Left renal pelvis (tissue), 4 donors: ENCODE measurements around the gene ARL4D. TPM values are rescaled to one million over a fixed set of nuclear protein-coding genes. Genes with fewer than 3 reads are reported as not detected.
"Not testable (repeated sequence)": the region's sequence is repeated elsewhere in the genome, so short reads cannot be mapped to it uniquely, and the experiment has no call there.

Source experiments
- DNase-seq, 4 donors: peaks; one replicate each; pipeline ENCODE4 v3.0.0-alpha.2; 2013; ENCODE audit warnings: low read depth in 4 of 4, low spot score in 3 of 4
- polyA plus RNA-seq, 4 donors: library from polyadenylated mRNA; unstranded; fragments of 120-200 nt; gene quantifications; one replicate each; pipeline ENCODE4 v1.2.1, GENCODE V29; 2013; ENCODE audit not compliant: insufficient read length in 4 of 4

Gene ARL4D
- polyA plus RNA-seq, 4 donors, result 8.6 to 33.2 (median 11.2) TPM

DNA sequence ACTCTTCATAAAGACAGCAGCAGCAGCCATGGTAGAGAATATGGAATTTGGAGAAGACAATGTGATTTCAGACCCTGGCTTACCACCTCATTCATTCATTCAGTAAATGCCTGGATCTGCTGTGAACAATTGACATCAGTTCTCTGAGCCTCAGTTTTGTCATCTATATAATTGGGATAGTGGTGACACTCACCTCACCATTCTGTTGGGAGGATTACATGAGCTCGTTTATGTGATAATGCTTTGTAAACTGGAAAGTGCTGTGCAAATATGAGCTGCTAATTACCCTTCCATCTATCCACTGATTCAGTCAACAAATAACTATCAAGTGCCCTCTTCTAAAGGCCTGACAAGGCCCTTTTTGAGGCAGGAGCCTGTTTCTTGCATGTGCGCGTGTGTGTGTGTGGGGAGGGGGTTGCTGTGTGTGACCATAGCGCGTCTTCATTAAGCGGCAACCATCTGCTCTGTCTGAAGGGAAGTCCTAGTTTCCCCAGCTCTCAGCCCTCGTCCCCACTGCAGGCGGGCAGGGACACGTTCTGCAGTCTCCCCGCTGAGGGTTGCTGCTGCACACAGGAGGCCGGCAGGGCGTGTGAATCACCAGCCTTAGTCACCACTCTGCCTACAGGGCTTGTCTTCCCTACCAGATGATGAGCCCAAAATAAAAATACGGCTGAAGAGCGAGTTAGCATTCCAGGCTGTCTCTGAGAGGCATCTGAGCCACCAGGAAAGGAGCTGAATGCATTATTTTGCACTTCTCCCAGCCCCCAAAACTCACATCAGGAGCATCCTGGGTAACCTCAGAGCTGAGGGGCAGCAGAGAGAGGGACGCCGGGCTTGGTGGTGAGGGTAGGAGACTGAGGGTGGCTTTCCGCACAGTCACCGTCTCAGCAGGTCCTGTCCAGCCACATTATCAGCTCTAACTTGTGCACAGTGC lies 19.9 kb downstream of the ARL4D start:
- DNase-seq, result no peak

DNA sequence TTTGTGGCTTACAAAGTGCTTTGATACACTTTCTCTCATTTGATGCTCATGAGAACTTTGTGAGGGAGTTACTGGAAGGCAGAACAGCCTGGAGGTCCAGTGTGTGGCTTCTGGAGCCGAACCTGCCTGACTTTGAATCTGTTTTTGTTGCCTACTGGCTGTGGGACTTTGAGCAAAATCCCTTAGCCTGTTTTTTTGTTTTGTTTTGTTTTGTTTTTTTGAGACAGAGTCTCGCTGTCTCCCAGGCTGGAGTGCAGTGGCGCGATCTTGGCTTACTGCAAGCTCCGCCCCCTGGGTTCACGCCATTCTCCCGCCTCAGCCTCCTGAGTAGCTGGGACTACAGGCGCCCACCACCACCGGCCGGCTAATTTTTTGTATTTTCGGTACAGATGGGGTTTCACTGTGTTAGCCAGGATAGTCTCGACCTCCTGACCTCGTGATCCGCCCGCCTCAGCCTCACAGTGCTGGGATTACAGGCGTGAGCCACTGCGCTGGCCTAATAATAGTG lies 20.6 kb downstream of the ARL4D start:
- DNase-seq, result not testable (repeated sequence)

DNA sequence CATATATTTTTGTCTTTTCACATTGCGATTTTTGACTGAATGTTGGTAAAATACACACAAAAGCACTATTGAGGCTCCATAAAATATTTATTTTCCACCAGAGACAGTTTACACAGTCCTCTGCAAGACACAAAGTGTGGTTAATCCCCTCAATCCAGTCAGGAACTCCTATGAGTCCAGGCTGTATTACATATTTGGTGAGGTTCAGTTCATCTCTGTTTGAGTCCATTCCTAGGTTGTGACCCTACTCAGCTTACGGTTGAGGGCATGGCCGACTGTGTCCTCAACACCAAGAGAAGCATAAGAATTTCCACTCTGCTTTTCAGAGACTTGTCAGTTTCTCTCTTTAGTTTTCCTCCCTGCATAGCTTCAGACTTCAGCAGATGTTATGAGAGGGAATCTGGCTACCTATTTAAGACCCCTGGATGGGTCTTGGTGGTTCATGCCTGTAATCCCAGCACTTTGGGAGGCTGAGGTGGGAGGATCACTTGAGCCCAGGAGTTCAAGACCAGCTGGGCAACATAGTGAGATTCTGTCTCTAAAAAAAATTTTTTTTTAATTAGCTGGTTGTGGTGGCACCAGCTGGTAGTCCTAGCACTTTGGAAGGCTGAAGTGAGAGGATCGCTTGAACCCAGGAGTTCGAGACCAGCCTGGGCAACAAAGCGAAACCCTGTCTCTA lies 25.1 kb downstream of the ARL4D start:
- DNase-seq, result no peak

DNA sequence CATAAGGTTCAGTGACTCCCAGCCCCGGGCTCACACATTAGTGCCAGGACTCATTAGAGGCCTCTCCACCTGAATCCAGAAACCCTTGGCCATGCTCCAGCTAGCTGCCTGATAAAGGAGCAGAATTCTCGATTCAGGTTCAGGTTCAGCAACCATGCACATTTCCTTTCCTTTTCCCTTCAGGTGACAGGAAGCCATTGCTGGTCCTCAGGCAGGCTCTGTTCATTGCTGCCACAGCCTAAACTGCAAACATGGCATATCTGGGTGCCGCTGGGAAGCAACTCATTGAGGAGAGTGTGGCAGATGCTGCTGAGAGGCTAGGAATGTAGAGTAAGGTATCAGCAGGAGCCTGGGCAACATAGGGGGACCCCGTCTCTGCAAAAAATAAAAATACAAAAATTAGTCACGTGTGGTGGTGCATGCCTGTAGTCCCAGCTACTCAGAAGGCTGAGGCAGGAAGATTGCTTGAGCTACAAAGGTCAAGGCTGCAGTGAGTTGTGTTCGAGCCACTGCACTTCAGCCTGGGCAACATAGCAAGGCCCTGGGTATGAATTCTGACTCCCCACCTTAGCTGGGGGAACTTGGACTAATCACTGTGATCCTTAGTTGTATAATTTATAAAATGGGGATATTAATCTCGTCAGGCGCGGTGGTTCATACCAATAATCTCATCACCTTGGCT lies 28.7 kb downstream of the ARL4D start:
- DNase-seq, result no peak

DNA sequence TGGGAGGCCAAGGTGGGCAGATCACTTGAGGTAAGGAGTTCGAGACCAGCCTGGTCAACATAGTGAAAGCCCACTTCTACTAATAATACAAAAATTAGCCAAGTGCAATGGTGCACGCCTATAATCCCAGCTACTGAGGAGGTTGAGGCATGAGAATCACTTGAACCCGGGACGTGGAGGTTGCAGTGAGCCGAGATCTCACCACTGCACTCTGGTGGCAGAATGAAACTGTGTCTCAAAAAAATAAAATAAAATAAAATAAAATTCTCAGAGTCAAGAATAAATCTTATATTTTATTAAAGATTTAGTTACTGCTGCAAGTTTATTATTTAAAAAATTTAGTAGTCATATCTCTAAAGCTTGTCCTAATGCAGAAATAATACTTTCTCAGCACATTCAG lies 29.7 kb downstream of the ARL4D start:
- DNase-seq, result no peak

DNA sequence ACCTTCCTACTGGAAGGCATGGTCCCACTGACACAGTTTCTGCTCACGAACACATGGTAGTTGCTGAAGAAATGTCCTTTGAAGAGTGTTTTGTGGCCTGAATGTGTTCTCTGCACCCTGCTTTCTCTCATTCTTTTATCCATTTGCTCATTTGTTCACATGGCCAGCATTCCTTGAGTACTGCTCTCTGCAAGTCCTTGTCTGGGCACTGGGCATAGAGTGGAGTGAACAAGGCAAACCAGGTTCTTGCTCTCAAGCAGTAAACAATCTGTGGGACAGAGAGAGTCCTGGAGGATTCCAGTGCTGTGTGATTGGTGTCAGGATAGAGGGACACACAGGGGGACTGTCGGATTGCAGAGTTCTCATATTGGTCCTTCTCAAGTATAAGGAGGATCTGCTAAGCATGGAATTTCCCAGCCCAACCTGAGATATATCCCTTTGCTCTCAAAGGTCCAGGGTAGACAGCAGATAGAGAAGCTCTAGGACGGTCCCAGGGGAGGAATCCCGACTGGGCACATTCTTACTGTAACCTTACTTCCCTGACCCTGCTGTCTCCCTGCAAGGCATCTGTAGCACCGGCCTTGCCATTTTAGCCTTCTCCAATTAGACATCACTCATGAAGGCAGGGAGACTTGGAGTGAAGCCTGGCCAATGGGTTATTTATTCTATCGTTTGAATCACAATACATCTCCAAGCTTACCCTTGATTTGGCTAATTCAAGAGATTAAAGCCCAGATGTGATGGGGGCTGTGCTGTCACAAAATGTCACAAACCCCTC lies 32.3 kb downstream of the ARL4D start:
- DNase-seq, result no peak

DNA sequence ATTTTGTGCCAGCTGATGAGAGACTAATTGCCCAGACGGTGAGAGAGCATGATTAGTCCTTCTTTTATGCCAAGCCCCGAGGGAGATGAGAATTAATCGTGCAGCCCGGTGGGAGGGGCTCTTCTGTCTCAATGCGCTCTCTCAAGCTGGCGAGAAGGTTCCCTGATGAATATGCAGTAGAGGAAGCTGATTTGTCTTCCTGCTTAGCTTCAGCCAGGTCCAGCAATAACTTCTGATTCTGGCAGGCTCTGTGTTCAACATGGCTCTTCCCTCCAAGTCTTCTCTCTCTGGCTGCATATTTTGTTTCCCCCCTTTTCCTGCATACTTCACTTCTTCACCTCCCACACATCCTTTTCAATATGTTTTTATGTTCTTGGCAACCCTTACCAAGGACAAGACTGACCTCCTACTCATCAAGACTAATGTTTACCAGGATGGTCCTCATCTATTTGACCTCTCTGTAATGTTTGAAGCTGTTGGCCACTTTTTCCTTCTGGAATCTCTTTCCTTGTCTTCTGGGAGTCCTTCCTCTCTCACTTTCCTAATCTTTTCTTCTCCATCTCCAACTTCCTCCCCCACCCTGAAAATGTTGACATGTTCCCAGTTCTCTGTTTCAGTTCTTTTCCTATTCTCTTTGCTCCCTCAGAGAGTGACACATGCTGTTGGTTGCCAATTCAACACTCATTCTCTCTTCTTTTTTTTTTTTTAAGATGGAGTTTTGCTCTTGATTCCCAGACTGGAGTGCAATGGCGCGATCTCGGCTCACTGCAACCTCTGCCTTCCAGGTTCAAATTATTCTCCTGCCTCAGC lies 33.1 kb downstream of the ARL4D start:
- DNase-seq, result no peak

DNA sequence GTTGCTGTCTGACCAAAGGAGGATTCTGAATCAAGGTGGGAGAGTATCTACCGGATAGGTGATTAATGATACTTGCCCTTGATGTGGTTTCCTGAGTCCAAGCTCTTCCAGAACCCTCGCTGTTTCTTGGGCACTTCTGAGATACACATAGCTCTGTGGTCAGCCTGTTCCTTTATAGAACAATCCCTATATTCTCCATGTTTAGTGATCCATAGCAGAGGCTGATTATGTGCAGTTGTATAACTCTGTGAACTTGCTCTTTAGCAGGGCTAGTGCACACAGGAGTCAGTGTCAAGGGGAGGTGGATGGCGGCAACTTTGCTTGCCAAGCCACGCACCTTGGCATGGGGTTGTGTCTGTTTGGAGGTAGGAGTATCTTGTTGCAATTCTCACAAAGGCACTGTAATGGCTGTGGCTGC lies 36.1 kb downstream of the ARL4D start:
- no peak for DNase-seq

DNA sequence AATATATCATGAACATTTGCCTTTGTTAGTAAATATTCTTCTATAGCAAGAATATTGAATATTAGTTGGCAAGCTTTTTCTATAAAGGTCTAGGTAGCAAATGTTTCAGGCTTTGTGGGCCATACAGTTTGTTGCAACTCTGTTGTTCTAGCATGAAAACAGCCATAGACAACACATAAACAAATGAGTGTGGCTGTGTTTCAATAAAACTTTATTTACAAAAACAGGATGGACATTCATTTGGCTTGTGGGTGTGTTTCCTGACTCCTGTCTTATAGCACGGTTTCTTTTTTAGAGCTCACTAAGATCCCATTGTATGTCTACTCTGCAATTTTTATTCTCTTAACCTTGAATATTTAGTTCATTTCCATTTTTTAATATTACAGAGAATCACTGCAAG lies 39.0 kb downstream of the ARL4D start:
- no peak for DNase-seq

DNA sequence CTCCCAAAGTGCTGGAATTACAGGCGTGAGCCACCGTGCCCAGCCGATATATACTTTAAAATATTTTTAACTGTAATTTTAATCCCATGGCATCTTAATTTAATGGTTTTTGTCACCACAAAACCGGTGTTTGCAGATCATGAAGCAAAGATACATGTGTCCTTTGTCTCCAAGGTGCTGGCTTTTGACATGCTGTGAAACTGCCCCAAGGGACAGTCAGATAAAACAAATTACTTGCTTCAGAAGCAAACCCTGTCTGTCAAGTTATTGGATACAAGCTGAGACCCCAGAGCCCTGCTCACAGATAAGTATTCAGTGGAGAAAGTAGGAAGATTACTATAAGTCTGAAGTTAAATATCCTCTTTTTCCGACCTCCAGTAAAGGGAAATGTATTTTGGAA lies 39.8 kb downstream of the ARL4D start:
- DNase-seq, result no peak

DNA sequence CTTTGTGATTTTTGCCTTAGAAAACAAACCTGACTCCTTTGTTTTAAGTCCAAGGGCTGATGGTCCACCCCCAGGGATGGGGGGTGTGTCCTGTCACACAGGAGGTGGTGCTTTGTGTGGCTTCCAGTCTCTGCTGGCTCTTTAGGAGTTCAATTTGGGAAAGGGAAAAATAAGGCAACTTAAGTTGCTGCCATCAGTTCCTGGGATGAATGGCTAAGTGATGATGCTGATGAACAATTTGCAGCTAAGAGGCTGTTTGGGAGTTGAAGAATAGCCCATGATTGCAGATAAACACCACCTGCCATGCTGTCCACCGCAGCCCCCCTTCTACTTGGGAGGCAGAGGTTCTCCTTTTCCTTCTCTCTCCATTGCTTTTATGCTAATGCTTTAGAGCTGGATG lies 40.2 kb downstream of the ARL4D start:
- DNase-seq, result no peak

DNA sequence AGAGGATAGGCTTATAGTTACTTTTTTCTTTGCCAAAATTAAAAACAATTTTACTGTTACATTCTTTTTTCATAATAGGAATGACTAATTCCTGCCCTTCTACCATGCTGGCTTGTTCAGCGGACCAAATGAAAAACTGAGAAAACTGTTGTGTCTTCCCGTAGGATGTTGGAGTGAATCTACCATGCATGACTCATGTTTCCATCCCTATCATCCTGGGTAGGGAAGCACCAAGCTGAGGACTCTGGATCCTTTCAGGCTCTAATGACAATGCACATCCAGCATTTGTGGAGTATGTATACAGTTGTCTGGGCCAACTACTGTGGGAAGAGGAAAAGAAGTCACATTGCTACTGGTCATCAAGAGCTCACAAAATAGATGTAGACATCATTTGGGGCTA lies 43.9 kb downstream of the ARL4D start:
- no peak for DNase-seq

DNA sequence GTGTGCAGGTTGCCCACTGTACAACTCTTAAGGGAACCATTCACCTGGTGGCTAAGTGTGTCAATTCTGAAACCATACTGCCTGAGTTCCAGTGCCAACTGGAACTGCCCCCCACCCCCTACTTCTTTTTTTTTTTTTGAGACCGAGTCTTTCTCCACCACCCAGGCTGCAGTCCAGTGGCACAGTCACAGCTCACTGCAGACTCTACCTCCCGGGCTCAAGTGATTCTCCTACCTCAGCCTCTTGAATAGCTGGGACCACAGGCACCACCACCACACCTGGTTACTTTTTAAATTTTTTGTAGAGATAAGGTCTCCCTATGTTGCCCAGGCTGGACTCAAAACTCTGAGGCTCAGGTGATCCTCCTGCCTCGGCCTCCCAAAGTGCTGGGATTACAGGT lies 44.6 kb downstream of the ARL4D start:
- DNase-seq, result no peak

DNA sequence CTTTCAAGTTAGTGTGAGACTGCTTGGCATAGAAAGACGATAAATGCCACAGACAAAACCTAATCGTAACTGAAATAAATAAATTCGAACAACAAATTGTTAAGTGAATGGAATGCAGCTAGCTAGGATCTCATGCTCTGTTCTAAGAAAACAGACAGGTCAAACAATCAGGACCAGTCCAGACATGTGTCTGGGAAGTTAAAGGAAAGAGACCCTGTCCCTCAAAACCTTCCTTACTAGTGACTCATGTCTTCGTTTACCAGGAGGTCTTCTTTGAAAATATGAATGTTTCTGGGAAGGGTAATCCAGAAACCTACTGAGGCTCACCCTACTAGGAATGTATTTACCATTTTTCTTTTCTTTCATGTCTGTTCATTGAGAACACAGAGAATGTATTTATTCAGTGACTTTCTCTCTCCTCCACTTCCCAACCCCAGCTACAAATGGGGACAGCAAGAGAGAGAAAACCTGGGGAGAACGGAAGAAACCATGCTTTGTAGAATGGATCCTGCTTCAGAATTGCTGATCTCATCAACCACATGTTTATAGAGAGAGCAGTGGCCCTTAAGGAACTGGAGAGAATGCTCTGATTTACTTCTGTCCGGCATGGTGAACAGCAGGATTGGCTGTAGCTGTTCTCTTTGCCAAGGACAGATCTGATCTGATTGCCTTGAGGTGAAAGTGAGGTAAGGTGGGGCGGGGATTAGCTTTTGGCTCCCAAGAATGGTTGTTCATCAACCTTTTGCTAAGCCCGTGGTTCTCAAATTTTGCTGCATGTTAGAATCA lies 45.6 kb downstream of the ARL4D start:
- no peak for DNase-seq

DNA sequence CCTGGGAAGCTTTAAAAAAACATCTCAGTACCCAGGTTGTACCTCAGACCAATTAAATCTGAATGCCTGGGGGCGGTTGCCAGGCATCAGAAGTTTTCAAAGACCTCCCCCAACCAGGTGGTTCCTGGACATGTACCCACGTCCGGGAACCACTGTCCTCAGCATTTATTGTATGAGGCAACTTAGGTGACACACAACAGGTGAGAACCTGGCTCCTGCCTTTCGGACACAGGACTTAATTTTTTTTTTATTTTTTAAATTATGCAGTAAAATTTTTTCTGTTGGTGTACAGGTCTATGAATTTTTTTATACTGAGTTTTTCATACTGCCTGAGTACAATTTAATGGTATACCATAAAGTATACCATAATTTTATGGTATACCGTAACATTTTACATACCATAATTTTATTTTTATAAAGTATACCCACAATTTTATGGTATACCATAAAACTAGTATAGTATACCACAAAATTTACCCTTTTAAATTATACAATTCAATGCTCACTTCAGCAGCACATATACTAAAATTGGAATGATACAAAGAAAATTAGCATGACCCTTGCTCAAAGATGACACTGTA lies 46.3 kb downstream of the ARL4D start:
- no peak for DNase-seq

DNA sequence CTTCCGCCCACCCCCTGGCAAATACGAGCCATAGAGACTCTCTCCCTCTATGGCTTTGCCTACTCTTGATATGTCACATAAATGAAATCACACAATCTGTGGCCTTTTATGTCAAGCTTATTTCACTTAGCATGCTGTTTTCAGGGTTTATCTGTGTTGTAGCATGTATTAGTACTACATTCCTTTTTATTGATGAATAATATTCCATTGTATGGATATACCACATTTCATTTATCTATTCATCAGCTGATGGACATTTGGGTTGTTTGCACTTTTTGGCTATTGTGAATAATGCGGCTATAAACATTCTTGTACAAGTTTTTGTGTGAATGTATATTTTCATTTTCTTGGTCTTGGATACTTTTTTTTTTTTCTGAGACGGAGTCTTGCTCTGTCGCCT lies 48.0 kb downstream of the ARL4D start:
- no peak for DNase-seq

DNA sequence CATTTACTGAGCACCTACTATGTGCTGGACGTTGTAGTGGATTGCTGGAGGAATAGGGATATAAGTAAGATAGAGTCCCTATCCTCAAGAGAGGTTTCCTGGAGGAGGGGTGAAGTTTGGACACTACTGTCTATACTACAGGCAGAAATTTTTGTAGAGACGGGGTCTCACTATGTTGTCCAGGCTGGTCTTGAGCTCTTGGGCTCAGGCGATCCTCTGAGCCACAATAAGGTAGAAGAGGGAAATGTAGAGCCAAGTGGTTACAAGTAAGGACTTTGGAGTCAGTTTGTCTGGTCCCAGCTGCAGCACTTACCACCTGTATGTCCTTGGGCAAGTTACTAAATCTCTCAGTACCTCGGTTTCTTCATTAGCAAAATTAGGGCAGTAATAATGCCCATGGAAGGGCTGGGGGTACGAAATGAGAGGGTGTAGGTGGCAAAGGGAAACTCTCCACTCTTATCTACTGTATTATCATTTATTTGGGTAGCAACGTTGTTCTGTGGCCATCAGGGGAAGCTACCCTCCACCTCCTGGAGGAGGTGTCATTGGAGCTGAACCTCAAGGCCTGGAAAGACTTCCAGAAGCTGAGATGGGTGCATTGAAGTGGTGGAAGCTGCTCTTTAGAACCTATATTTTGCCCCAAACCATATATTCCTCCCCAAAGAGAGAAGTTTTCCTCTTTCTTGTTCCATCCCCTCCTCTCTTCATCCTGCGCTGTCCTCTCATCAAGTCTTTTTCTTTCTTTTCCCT lies 50.1 kb downstream of the ARL4D start:
- DNase-seq, result no peak
